NCI-H2196 treated with DMSO at 0.1 percent for 48 hours (cell line): ENCODE measurements around the gene HOXA1.

Experiments
- DNase-seq: peaks from one replicate; lab custom pipeline; 2025; ENCODE audit not compliant: unreplicated experiment; lab: John Stamatoyannopoulos, UW

HOXA1 gene

GRCh38 chr7:27094304-27095049 is 1.3 kb downstream of the HOXA1 start:
- DNase-seq, result no peak

DNA sequence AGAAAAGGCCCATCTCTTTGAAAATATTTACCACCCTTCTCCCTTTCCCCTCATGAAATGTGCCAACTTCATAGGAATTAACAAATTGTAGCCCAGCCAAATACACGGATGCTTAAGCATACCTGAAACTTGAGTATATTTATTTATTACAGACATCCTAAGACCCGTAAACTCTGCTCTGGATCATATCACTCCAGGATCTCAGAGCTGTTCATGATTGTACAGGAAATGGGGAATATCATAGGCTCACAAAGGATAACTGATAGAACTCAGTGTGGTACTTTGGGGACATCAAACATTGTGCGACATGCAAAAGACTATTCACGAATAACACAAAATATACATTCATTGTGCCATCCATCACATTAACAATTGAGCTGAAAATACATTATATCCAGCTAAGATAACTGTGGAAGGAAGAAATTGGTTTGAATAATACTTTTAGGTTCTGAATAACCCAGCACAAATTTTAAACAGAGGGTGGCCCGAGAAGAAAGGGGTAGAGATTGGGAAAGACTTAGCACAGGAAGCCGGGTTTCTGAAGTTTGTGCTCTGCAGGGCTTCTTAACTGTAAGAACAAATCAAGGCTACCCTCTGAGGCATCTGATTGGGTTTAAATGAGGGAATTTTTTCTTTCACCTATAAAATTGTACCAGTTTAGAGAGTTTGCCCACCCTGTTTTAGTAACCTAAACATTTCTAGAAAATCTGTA is 2.5 kb downstream of the HOXA1 start:
- no peak for DNase-seq

- no peak for DNase-seq
Observed at GRCh38 chr7:27092819-27093110, 3.0 kb downstream of the HOXA1 start.

DNA sequence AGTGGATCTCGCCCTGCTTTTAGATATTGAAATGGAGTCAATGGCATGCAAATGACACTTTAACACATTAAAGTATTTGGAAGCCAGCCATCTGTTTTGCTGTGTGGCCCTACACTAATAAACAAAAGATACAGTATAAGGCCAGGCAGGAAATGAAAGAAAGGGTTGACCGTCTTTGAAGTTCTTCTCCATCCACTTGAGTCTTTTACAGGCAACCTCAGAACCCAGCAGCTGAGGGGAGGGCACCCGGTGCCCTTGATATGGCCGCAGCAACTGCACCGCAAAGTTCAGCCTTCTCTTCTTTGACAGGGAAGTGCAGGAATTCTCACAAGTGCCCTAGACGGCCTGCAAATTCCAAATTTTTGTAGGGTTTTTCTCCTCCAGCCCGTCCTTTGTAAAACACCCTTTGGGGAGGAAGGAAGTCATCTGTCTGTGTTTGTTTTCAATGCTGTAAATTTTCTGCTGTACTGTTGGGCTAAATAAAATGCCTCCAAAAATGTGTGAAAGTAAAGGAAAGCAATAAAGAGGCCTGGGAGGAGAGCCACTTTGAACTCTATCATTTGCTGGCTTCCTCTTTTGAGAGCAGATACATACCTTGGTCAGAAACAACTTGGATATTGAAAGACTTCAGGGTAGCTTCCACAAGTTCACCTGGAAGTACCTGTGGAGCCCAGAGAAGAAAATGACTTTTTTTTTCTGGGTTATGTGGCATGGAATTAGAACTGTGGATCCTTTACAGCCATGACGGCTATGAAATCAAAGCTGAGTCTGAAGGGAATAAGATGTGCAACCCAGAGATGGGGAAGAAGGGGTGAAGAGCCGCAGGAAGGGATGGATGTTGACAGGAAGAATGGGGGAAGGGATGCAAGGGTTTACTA is 3.6 kb downstream of the HOXA1 start:
- DNase-seq, result no peak

- DNase-seq, result peak; percentile 18
Observed at GRCh38 chr7:27091105-27091504, 4.7 kb downstream of the HOXA1 start.

DNA sequence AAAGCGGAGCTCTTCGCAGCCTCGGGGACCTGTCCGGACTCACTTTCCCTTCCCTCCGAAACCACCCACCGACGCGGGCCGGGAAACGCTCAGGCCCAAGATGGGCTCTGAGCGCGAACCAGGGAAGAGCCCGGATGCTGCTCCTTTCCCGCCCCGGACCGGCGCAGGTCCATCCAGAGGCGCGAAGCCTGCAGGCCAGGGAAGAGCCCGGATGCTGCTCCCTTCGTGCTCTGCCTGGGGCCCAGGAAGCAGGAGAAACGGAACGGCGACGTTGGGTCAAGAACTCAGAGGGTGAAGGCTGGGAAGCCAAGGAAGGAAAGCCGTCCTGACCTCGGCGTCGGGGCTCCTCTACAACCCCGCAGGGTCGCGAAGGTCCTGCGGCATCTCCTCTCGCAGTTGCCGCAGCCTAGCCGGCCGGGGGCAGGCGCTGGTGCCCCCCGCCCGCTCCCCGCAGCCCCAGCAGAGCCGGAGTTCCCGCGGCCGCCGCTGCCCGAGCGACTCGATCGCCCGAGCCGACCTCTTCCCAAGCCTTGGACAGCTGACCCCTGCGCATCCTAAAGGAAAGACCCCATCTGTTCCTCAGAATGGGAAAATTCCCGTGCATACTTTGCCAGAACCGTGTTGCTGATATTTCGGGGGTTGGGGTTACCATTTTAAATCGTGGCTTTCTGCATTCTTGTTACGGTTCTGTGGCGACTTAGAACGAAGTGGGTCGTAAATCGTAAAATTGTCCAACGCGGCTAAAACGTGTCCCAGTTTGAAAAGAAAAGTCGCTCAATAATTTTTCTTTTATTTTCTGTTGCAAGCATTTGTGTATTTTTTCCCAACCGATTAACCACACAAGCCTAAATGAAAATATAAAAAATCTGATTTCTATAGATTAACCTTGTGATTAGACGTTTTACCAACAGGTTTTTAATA is 7.5 kb downstream of the HOXA1 start:
- no peak for DNase-seq

DNA sequence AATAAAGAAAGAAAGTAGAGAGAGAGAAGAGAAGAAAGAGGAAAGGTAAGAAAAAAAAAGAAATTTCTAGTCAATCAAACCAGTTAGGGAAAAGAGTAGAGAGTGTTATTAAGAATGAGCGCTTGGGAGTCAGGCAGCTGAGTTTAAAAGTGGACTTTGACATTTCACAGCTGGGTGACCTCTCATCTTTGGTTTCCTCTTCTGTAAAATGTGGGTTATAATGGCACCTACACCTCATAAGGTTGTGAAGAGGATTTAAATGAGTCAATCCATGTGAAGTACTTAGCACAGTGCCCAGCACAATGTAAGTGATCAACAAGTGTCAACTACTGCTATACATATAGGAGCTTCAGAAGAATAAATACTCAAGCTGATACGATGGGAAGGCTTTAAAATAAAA is 12.2 kb downstream of the HOXA1 start:
- no peak for DNase-seq

DNA sequence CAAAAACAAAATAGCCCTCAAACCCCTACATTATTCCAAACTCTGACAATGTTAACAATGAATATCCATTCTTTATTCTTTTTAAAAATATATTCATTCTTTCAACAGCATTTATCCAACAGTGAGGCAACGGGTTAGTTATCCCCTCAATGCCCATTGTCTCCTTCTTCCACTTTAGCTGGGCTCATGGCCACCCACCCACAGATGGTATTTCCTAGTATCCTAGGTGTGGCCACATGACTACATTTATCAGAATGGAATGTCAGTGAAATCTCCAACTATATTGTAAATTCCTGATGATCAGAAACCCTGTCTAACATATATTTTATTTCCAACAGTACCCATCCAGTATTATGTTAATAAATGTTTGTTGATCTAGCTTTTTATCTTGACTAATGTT is 13.6 kb downstream of the HOXA1 start:
- no peak for DNase-seq

DNA sequence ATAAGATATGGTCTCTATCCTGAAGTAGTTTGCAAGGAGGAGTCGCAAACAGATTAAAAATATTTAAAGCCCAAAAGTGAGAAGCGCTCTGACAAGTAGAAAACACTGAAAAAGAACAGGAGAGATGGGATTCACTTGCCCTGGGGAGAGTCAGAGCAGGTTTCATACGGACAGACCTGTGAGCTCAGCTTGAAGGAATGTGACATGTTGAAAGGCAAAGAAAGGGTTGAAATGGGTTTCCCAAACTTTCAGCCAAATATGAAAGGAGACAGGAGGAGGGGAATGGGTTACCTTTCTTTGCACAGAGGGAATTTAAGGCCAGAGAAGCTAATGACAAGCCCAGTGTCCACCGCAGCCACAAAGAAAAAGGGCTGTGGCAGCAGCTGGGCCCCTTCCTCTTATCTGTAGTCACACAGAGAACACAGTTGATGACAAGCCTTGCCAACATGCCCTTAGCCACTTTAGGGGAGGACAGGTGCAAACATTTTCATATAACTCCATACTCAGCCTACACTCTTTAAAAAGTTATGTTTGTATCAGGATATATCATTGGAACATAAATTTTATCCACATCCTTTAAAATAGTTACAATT is 14.9 kb downstream of the HOXA1 start:
- DNase-seq, result no peak

- DNase-seq, result no peak
Observed at GRCh38 chr7:27079234-27079975, 16.4 kb downstream of the HOXA1 start.

GRCh38 chr7:27078616-27079233 is 17.1 kb downstream of the HOXA1 start:
- DNase-seq, result no peak

DNA sequence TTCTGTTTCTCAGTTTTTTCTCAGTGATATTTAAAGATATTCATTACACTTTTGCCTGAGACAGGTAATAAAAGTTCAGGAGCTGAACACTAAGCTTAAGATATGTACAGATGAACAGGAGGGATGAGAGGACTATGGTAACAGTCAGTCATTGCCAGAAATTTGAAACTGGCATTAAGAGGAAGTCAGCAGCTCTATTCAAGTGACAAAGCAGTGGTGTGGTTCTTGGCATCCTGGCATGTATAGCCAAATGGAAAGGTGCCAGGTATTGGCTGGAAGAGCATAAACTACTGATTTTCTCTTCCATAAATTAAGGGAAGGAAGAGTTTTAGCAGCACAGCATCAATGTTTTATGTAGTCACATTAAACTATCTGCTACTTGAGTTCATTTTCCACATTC is 22.7 kb downstream of the HOXA1 start:
- peak; percentile 8 for DNase-seq

DNA sequence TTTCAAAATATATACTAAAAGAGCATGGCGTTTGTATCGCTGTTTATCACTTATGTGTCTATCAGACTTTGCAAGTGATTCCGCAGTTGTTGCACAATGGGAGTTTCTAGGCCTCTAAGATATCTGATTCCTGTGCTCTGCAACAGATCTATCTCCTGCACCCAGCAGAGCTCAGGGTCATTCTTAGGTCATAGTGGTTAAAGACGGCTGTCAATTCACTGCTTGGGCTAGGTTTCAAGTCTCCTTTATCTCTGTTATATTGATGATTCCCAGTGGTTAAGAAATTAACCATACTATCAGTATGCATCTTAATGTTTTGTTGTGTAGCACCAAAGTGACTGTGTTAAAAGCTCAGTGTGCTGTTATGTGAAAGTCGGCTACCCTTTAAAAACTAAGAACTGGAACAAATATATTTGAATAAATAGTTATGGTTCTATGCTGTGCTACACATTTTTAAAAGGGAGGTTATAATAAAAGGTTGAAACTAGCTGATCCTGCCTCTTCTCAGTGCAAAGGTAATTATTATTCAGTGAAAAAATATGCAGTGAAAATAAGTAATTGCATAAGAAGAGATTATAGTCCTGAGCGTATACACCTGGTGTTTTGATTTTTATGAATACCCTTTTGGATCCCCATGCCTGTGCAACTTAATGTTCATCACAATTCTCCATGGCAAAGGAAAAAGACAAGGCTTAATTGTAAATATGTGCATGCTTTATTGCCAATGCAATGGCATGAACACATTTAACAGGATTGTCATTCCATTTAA is 24.0 kb downstream of the HOXA1 start:
- no peak for DNase-seq

DNA sequence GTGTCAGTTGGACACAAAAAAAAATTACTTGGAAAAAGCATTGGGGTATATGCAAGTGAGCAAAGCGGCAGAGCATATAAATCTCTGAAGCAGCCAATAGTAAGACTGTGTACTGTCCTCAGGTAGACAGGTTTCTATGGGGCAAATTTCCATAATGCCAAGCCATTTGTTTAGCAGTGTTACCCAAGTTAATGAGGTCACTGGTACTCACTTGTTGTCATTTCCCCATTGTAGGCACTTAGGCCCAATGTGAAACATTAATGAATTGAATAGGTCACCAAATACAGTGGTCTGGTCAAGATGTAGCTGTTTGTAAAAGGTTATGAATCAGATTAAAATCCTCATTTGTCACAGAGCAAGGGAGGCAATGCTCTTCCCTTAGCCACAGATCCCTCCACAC is 27.5 kb downstream of the HOXA1 start:
- DNase-seq, result no peak

DNA sequence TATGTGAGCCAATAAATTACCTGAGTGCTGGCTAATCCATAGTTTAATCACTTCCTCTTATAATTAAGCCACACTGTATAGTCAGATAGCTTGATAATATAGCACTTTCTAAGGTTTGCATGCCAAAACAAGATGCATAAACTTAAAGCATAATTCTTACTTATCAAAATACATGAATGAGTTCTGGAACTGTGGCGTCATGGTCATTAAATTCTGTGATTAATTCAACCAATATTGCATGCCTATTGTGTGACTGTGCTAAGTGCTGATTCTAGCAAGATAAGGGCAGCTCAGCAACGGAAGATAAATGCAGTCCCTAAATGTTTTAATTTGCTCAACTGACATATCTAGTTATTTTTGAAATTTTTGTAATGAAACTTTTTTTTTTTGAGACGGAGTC is 29.7 kb downstream of the HOXA1 start:
- no peak for DNase-seq

GRCh38 chr7:27065709-27066108 is 30.1 kb downstream of the HOXA1 start:
- no peak for DNase-seq

DNA sequence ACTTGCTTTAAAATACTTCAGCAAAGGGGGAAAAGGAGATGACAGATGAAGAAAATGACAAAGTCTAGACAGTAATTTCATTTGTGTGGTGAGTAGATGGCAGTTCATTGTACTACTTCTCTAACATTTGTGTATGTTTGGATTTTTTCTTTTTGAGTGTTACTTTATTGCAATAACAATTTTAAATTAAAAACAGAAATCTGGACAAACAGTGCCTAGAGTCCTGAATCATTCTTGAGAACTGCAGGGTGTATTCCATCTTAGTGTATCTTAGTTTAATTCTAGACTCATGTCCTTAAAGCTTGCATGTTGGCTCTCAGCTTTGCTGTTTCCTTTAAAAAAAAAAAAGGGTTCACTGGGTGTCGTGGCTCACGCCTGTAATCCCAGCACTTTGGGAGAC is 31.1 kb downstream of the HOXA1 start:
- DNase-seq, result no peak

GRCh38 chr7:27064159-27064558 is 31.6 kb downstream of the HOXA1 start:
- DNase-seq, result no peak

DNA sequence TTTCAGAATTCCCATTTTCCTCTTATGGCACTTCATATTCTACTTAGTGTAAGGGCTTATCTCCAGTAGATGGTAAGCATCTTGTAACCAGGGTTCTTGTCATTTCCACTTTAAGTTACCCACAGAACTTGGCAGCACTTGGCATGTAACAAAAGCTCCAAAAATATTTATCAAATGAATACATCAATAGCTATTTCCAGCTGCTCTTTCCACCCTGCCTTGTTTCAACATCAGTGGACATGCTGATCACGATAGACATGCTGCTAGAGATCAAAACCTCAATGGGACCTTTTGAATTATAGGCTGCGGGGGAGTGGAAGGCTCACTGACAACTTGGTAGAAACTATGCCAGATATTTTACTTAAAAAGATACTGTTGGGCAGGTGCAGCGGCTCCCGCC is 32.9 kb downstream of the HOXA1 start:
- no peak for DNase-seq
